GM12878 (cell line): ENCODE data around the gene RBM10. TPM values are rescaled to one million over a fixed set of nuclear protein-coding genes. Genes with fewer than 3 reads are reported as not detected.

Experiments
- ATAC-seq: fragments of 200-7000 bp; cut with Tn5 transposase; 3 replicates; pipeline ENCODE4 v1.9.1; 2020; ENCODE audit warnings: mild to moderate bottlenecking, moderate library complexity
- BruUV-seq: library from RNA; stranded (reverse); fragments of 400-500 nt; replicated peaks from 2 replicates; lab custom pipeline; 2021; lab: Mats Ljungman, UMichigan
- CTCF ChIA-PET: fragments of 300-600 bp; sonication (Branson Sonifier 250); formaldehyde crosslinking; extraction: SDS; loops from one replicate; lab custom pipeline; 2021; ENCODE audit warnings: inconsistent platforms; lab: Yijun Ruan, JAX
- POLR2A ChIA-PET: fragments of 350-600 bp; formaldehyde crosslinking; extraction: SDS; loops from one replicate; lab custom pipeline; 2021; ENCODE audit warnings: inconsistent platforms; lab: Charles Lee
- RAD21 ChIA-PET: fragments of 300-600 bp; sonication (Branson Sonifier 250); formaldehyde crosslinking; loops from one replicate; lab custom pipeline; 2023; ENCODE audit warnings: antibody characterized with exemption; ENCODE audit not compliant: unreplicated experiment; lab: Charles Lee
- SMC1A ChIA-PET: fragments of 300-600 bp; sonication (Branson Sonifier 250); formaldehyde crosslinking; loops from one replicate; lab custom pipeline; 2023; ENCODE audit not compliant: unreplicated experiment, uncharacterized antibody; lab: Charles Lee
- DNase-seq: peaks from one replicate; pipeline ENCODE4 v3.0.0-alpha.2; 2011; ENCODE audit warnings: low read depth, low spot score
- FAIRE-seq: peaks from 3 replicates; lab custom pipeline; 2011; peaks lifted over from hg19 to GRCh38; lab: Jason Lieb, UNC
- H2AFZ ChIP-seq: 2 replicates; pipeline ENCODE4 v1.6.0; 2011; ENCODE audit warnings: low read depth, low read length, control low read depth; ENCODE audit not compliant: control insufficient read depth
- H3K27ac ChIP-seq: 2 replicates; pipeline ENCODE4 v1.5.1; 2011; ENCODE audit warnings: control low read depth; ENCODE audit not compliant: control insufficient read depth, insufficient read depth
- H3K27me3 ChIP-seq, 2 experiments: replicated peaks in 1 of 2; 2 replicates each; pipeline versions ENCODE4 v1.6.0 to v1.6.1; 2011; ENCODE audit warnings: low read length in 1 of 2; ENCODE audit not compliant: control insufficient read depth in 2 of 2, insufficient read depth in 2 of 2
- H3K36me3 ChIP-seq, 2 experiments: 2 replicates each; pipeline ENCODE4 v1.5.1; 2011; ENCODE audit warnings: low read length in 1 of 2; ENCODE audit not compliant: control insufficient read depth in 2 of 2, insufficient read depth in 2 of 2
- H3K4me1 ChIP-seq: 2 replicates; pipeline ENCODE4 v1.6.1; 2011; ENCODE audit warnings: mild to moderate bottlenecking, low read length, moderate library complexity, mixed read lengths; ENCODE audit not compliant: control insufficient read depth, insufficient read depth
- H3K4me2 ChIP-seq: 2 replicates; pipeline ENCODE4 v1.6.0; 2011; ENCODE audit warnings: control low read depth; ENCODE audit not compliant: control insufficient read depth, insufficient read depth
- H3K4me3 ChIP-seq: fragments of 200-600 bp; sonication (generic); 2 replicates; pipeline ENCODE4 v1.5.1; 2016
- H3K79me2 ChIP-seq: 2 replicates; pipeline ENCODE4 v1.6.0; 2011; ENCODE audit warnings: low read length; ENCODE audit not compliant: control insufficient read depth, insufficient read depth
- H3K9ac ChIP-seq: 2 replicates; pipeline ENCODE4 v1.8.0; 2011; ENCODE audit warnings: low read length, control low read depth, mixed read lengths; ENCODE audit not compliant: control insufficient read depth, insufficient read depth
- H3K9me3 ChIP-seq: replicated peaks from 3 replicates; pipeline ENCODE4 v1.5.1; 2011; ENCODE audit warnings: mild to moderate bottlenecking, low read length; ENCODE audit not compliant: control insufficient read depth, insufficient read depth
- H4K20me1 ChIP-seq: 2 replicates; pipeline ENCODE4 v1.6.0; 2011; ENCODE audit not compliant: control insufficient read depth, insufficient read depth
- ATF7 ChIP-seq: fragments of 450-650 bp; IDR thresholded peaks from 2 replicates; pipeline ENCODE4 v1.6.1; 2016; ENCODE audit warnings: low read depth, mild to moderate bottlenecking
- CBFB ChIP-seq: IDR thresholded peaks from 2 replicates; pipeline ENCODE4 v1.6.1; 2016; ENCODE audit warnings: antibody characterized with exemption, low read depth
- CHD2 ChIP-seq: IDR thresholded peaks from 2 replicates; pipeline ENCODE4 v1.6.1; 2011; ENCODE audit warnings: low read depth, low read length, improper control_type of control experiment, borderline replicate concordance
- CHD4 ChIP-seq: fragments of 200-600 bp; sonication (generic); IDR thresholded peaks from 2 replicates; pipeline ENCODE4 v1.6.1; 2016; ENCODE audit warnings: mild to moderate bottlenecking
- ETV6 ChIP-seq, 2 experiments: fragments of 450-650 bp in 1 of 2; IDR thresholded peaks in 1 of 2; conservative IDR thresholded peaks in 1 of 2; 2 replicates each; pipeline ENCODE4 v1.6.1; 2014; ENCODE audit warnings: antibody characterized with exemption in 1 of 2, borderline replicate concordance in 1 of 2, low read depth in 1 of 2, mild to moderate bottlenecking in 1 of 2, moderate library complexity in 1 of 2
- RBBP5 ChIP-seq: fragments of 200-600 bp; sonication (generic); conservative IDR thresholded peaks from 2 replicates; pipeline ENCODE4 v1.6.1; 2016
- RELA ChIP-seq: fragments of 450-650 bp; IDR thresholded peaks from 2 replicates; pipeline ENCODE4 v1.8.0; 2014; ENCODE audit warnings: borderline replicate concordance; ENCODE audit not compliant: partially characterized antibody
- SREBF2 ChIP-seq: IDR thresholded peaks from 2 replicates; pipeline ENCODE4 v1.6.1; 2012; ENCODE audit warnings: mild to moderate bottlenecking, low read length
- WGBS: methylation state at CpG from one replicate; pipeline ENCODE4 v1.1.6; 2016; ENCODE audit warnings: low lambda C conversion rate; ENCODE audit not compliant: insufficient replicate concordance, insufficient coverage; ENCODE audit errors: missing lambda C conversion rate; 5-methylcytosine and 5-hydroxymethylcytosine counted together
- in situ Hi-C: fragments of 300-500 bp; cut with MboI; formaldehyde crosslinking; loops from 9 replicates; pipeline ENCODE4 v1.14.3; 2018; ENCODE audit warnings: mixed read lengths
- intact Hi-C: fragments of 100-400 bp; cut with micrococcal nuclease; formaldehyde crosslinking; loops from one replicate; pipeline ENCODE4 v1.14.2; 2022; ENCODE audit not compliant: unreplicated experiment
- polyA plus RNA-seq, 11 experiments: library from polyadenylated mRNA; depleted of rRNA in 4 of 11; unstranded in 6 of 11; stranded (reverse) in 5 of 11; fragments of >200 nt; fragmentation: Nextera tagmentation in 4 of 11; fragmentation: Illumina TruSeq in 1 of 11; extraction: Ambion mirVana in 4 of 11; extraction: Trizol in 1 of 11; gene quantifications; 1 replicate in 1 of 11; 2 replicates in 10 of 11; pipeline versions ENCODE4 v1.2.1 to v1.2.3, GENCODE V29; 2011 to 2016; ENCODE audit warnings: inconsistent platforms in 2 of 11, missing spikeins in 2 of 11, low read depth in 1 of 11
- total RNA-seq, 4 experiments: library from RNA; depleted of rRNA in 3 of 4; stranded (reverse); fragments of >200 nt in 3 of 4; fragmentation: Illumina TruSeq in 1 of 4; extraction: Trizol in 1 of 4; gene quantifications; 2 replicates each; pipeline versions ENCODE4 v1.2.1 to v1.2.3, GENCODE V29; 2013 to 2021
- TF ChIP-seq, protein P1 (sequence below), 3 experiments: IDR thresholded peaks in 2 of 3; conservative IDR thresholded peaks in 1 of 3; 2 replicates each; pipeline ENCODE4 v1.5.1; 2011; ENCODE audit warnings: low read depth in 3 of 3, low read length in 3 of 3, mild to moderate bottlenecking in 3 of 3, control low read depth in 2 of 3, moderate library complexity in 2 of 3, inconsistent platforms in 1 of 3, mixed read lengths in 1 of 3; ENCODE audit not compliant: control insufficient read depth in 2 of 3, insufficient read depth in 1 of 3; ENCODE audit errors: extremely low read depth in 1 of 3
- TF ChIP-seq, protein P2 (sequence below): IDR thresholded peaks from 2 replicates; pipeline ENCODE4 v1.6.1; 2011; ENCODE audit warnings: low read depth, mild to moderate bottlenecking, low read length, moderate library complexity, borderline replicate concordance; ENCODE audit errors: extremely low read depth

The RBM10 gene
- total and polyA plus RNA-seq, 10 of the 15 experiments (the other 5 are each of a cell fraction or from before 2014, with no cell fraction given) = 1.4 to 60.0 (median 29.8) TPM

DNA sequence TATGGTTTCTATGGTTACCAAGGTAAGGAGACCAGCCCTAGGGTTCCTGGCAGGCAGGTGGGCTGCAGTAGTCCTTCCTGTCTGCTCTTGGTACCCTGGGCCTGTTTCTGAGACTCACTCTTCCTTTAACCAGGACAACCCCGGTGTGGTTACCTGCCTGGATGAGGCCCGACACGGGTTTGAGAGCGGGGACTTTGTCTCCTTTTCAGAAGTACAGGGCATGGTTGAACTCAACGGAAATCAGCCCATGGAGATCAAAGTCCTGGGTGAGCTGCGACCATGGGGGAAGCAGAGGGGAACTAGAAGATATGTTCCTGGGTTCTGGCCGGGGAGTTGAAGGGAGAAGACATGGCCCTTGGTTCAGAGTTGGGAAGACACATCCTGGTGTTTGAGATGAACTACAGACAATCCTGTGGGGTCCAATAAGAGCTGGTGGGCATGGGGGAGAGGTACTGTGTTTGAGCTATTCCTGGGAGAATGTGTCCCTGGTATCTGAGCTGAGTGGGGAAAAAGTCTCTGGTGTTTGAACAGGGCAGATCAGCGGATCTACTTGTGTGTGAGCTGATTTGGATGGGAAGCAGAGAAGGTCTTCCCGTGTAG lies 56.4 kb downstream of the RBM10 start:
- FAIRE-seq = no peak

DNA sequence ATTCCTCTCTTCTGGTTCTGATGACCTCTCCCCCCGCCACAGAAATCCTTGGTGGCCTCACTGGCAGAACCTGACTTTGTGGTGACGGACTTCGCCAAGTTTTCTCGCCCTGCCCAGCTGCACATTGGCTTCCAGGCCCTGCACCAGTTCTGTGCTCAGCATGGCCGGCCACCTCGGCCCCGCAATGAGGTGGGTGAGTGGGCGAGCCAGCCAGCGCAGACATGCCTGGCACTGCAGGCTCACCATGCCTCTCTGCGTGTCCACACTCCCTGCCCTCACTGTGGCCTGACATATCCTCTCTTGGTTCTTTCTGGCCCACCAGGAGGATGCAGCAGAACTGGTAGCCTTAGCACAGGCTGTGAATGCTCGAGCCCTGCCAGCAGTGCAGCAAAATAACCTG lies 57.3 kb downstream of the RBM10 start:
- Histone ChIP-seq H4K20me1 (peaks cover 9% of the 10 kb centered on the region; the same call in 1 of the 2 replicates), H3K4me3 (no peak overlapping the region), H3K4me2 (no peak overlapping the region), H3K36me3 (peaks cover 53 to 62% of the 10 kb centered on the region in 2 experiments), H3K9me3 (no peaks in the 10 kb centered on the region), H2AFZ (no peak overlapping the region), H3K79me2 (peaks cover 11% of the 10 kb centered on the region), H3K9ac (no peak overlapping the region)
- 96% methylated on average over 11 of the region's 11 CpGs for WGBS
- in situ Hi-C loops (loop anchor here (25.0 kb wide), 1 partner anchor 1735 kb away; no protein-coding TSS in a partner anchor), intact Hi-C loops (no loop called here)
- ChIA-PET POLR2A (interaction anchor here (0.8 kb wide), 1 partner anchor 11 kb away, joined by 3 read pairs; no protein-coding TSS in a partner anchor), RAD21 (no interaction called here), CTCF (interaction anchor here (0.7 kb wide), 1 partner anchor 39 kb away, joined by 3 read pairs; no protein-coding TSS in a partner anchor), SMC1A (no interaction called here)
- no peak for DNase-seq
- no TSS peak for BruUV-seq
- TF ChIP-seq ETV6 (conservative IDR thresholded peaks at IDR 0.05 in 1 of 2, IDR thresholded peaks at IDR 0.05 in 1 of 2; ENCODE audit: borderline replicate concordance in 1 of 2, low read depth in 1 of 2) (no peak), CHD2 (no peak), RBBP5 (no peak), RELA (no peak), SREBF2 (no peak)
- TF ChIP-seq, protein P1, sequence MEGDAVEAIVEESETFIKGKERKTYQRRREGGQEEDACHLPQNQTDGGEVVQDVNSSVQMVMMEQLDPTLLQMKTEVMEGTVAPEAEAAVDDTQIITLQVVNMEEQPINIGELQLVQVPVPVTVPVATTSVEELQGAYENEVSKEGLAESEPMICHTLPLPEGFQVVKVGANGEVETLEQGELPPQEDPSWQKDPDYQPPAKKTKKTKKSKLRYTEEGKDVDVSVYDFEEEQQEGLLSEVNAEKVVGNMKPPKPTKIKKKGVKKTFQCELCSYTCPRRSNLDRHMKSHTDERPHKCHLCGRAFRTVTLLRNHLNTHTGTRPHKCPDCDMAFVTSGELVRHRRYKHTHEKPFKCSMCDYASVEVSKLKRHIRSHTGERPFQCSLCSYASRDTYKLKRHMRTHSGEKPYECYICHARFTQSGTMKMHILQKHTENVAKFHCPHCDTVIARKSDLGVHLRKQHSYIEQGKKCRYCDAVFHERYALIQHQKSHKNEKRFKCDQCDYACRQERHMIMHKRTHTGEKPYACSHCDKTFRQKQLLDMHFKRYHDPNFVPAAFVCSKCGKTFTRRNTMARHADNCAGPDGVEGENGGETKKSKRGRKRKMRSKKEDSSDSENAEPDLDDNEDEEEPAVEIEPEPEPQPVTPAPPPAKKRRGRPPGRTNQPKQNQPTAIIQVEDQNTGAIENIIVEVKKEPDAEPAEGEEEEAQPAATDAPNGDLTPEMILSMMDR (IDR thresholded peaks at IDR 0.05 in 2 of 3, conservative IDR thresholded peaks at IDR 0.05 in 1 of 3; ENCODE audit: control insufficient read depth in 2 of 3, extremely low read depth in 1 of 3, insufficient read depth in 1 of 3, low read depth in 3 of 3, low read length in 3 of 3) = no peak
- TF ChIP-seq, protein P2, sequence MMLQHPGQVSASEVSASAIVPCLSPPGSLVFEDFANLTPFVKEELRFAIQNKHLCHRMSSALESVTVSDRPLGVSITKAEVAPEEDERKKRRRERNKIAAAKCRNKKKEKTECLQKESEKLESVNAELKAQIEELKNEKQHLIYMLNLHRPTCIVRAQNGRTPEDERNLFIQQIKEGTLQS = no peak
- TF ChIP-seq, all 136 proteins: peak for 0
- peaks cover 3% of the 10 kb centered on the region; the same call in 1 of the 2 replicates for H3K4me1 ChIP-seq
- FAIRE-seq = no peak
- H3K27me3 ChIP-seq = no peaks in the 10 kb centered on the region
- ATAC-seq = no peak
- H3K27ac ChIP-seq = no peak overlapping the region

More for the DNA sequence above, 56.4 kb downstream of the RBM10 start:
- POLR2A ChIA-PET = interaction anchor here (1.2 kb wide), 1 partner anchor 16 kb away, joined by 3 read pairs; no protein-coding TSS in a partner anchor
- ATAC-seq (no peak), DNase-seq (no peak)
- 86% methylated on average over 9 of the region's 9 CpGs for WGBS
- Histone ChIP-seq H4K20me1 (peaks cover 9% of the 10 kb centered on the region; the same call in 1 of the 2 replicates), H3K9ac (no peak overlapping the region), H3K4me2 (no peak overlapping the region), H3K4me1 (peaks cover 3% of the 10 kb centered on the region; the same call in 1 of the 2 replicates), H2AFZ (no peak overlapping the region), H3K36me3 (peaks cover 51 to 58% of the 10 kb centered on the region in 2 experiments), H3K27me3 (no peaks in the 10 kb centered on the region), H3K79me2 (peaks cover 18% of the 10 kb centered on the region), H3K9me3 (no peaks in the 10 kb centered on the region), H3K4me3 (no peak overlapping the region), H3K27ac (no peak overlapping the region)
- in situ Hi-C loops = loop anchor here (25.0 kb wide), 1 partner anchor 1736 kb away; no protein-coding TSS in a partner anchor
- no peak for TF ChIP-seq CBFB
- TF ChIP-seq ATF7 = no peak
- no peak for TF ChIP-seq CHD4
- RAD21 ChIA-PET = no interaction called here
- SMC1A ChIA-PET = interaction anchor here (0.9 kb wide), 1 partner anchor 16 kb away, joined by 3 read pairs; no protein-coding TSS in a partner anchor
- intact Hi-C loops = no loop called here
- CTCF ChIA-PET = interaction anchor here (0.7 kb wide), 1 partner anchor 40 kb away, joined by 3 read pairs; no protein-coding TSS in a partner anchor
- no TSS peak for BruUV-seq
